GM23338 (cell line): ENCODE measurements around the gene ZDHHC17. TPM values are rescaled to one million over a fixed set of nuclear protein-coding genes. Genes with fewer than 3 reads are reported as not detected.
A peak's percentile ranks its signal among the peaks of the same experiment; 100 is the strongest.

ENCODE experiments used
- ATAC-seq: fragments of 200-7000 bp; cut with Tn5 transposase; 3 replicates; pipeline ENCODE4 v1.9.1; 2020
- DNase-seq: peaks from one replicate; pipeline ENCODE4 v3.0.0-alpha.2; 2015; ENCODE audit warnings: low spot score
- H2AFZ ChIP-seq: fragments of 200-600 bp; sonication (generic); 2 replicates; pipeline ENCODE4 v1.8.0; 2016; ENCODE audit warnings: antibody characterized with exemption, mild to moderate bottlenecking, moderate library complexity
- H3F3A ChIP-seq: fragments of 200-600 bp; sonication (generic); replicated peaks from 2 replicates; pipeline ENCODE4 v1.8.0; 2017; ENCODE audit warnings: antibody characterized with exemption, mixed run types, low read depth
- H3K27ac ChIP-seq: fragments of 200-600 bp; sonication (generic); 2 replicates; pipeline ENCODE4 v1.6.1; 2016; ENCODE audit warnings: low read depth
- H3K27me3 ChIP-seq: fragments of 200-600 bp; sonication (generic); 2 replicates; pipeline ENCODE4 v1.8.0; 2016; ENCODE audit warnings: mild to moderate bottlenecking, mixed run types, moderate library complexity; ENCODE audit not compliant: insufficient read depth
- H3K36me3 ChIP-seq: fragments of 200-600 bp; sonication (generic); 2 replicates; pipeline ENCODE4 v1.8.0; 2016; ENCODE audit warnings: mild to moderate bottlenecking; ENCODE audit not compliant: insufficient read depth
- H3K4me1 ChIP-seq: fragments of 200-600 bp; sonication (generic); 2 replicates; pipeline ENCODE4 v1.8.0; 2016; ENCODE audit warnings: mild to moderate bottlenecking, moderate library complexity; ENCODE audit not compliant: insufficient read depth
- H3K4me2 ChIP-seq: fragments of 200-600 bp; sonication (generic); 2 replicates; pipeline ENCODE4 v1.7.1; 2017; ENCODE audit warnings: mixed run types
- H3K4me3 ChIP-seq: fragments of 200-600 bp; sonication (generic); 2 replicates; pipeline ENCODE4 v1.6.1; 2016; ENCODE audit warnings: mixed run types
- H3K79me2 ChIP-seq: fragments of 200-600 bp; sonication (generic); replicated peaks from 2 replicates; pipeline ENCODE4 v1.8.0; 2017; ENCODE audit warnings: mild to moderate bottlenecking; ENCODE audit not compliant: insufficient read depth
- H3K9me2 ChIP-seq: fragments of 200-600 bp; sonication (generic); 2 replicates; pipeline ENCODE4 v1.8.0; 2017; ENCODE audit not compliant: insufficient read depth
- H4K20me1 ChIP-seq: fragments of 200-600 bp; sonication (generic); replicated peaks from 2 replicates; pipeline ENCODE4 v1.8.0; 2017; ENCODE audit warnings: mild to moderate bottlenecking; ENCODE audit not compliant: insufficient read depth
- H3K27ac Mint-ChIP-seq: 2 replicates; pipeline ENCODE4 v1.8.0; 2020; ENCODE audit warnings: inconsistent platforms, mild to moderate bottlenecking, moderate library complexity, mixed read lengths
- H3K27me3 Mint-ChIP-seq: 3 replicates; pipeline ENCODE4 v1.8.0; 2022; ENCODE audit warnings: low read depth, mild to moderate bottlenecking, moderate library complexity, mixed read lengths, inconsistent platforms; ENCODE audit not compliant: insufficient read depth, poor library complexity
- H3K36me3 Mint-ChIP-seq: 3 replicates; pipeline ENCODE4 v1.8.0; 2021; ENCODE audit warnings: low read depth, mild to moderate bottlenecking, inconsistent platforms, moderate library complexity, mixed read lengths
- H3K4me1 Mint-ChIP-seq: 3 replicates; pipeline ENCODE4 v1.8.0; 2020; ENCODE audit warnings: mild to moderate bottlenecking, inconsistent platforms, mixed read lengths
- H3K4me3 Mint-ChIP-seq: 3 replicates; pipeline ENCODE4 v1.8.0; 2021; ENCODE audit warnings: moderate library complexity, mild to moderate bottlenecking, inconsistent platforms, mixed read lengths
- H3K9me3 Mint-ChIP-seq: 3 replicates; pipeline ENCODE4 v1.8.0; 2020; ENCODE audit warnings: moderate library complexity, mild to moderate bottlenecking, inconsistent platforms, mixed read lengths
- CREB1 ChIP-seq: fragments of 250-450 bp; sonication (Bioruptor Pico); IDR thresholded peaks from 2 replicates; pipeline ENCODE4 v1.5.0; 2020; ENCODE audit warnings: low read depth, mild to moderate bottlenecking, moderate library complexity
- EZH2 ChIP-seq: fragments of 200-600 bp; sonication (generic); IDR thresholded peaks from one replicate; pipeline ENCODE4 v1.8.0; 2017; ENCODE audit warnings: antibody characterized with exemption, mild to moderate bottlenecking, low read depth; ENCODE audit not compliant: unreplicated experiment
- JUNB ChIP-seq: IDR thresholded peaks from one replicate; pipeline ENCODE4 v1.6.1; 2016; ENCODE audit warnings: antibody characterized with exemption; ENCODE audit not compliant: unreplicated experiment
- NANOG ChIP-seq: IDR thresholded peaks from 2 replicates; pipeline ENCODE4 v1.6.1; 2016; ENCODE audit warnings: antibody characterized with exemption, borderline replicate concordance
- POLR2AphosphoS5 ChIP-seq: IDR thresholded peaks from 2 replicates; pipeline ENCODE4 v1.6.1; 2016; ENCODE audit warnings: antibody characterized with exemption, low read depth
- ZNF331 ChIP-seq: fragments of 250-450 bp; sonication (Bioruptor Pico); IDR thresholded peaks from 2 replicates; pipeline ENCODE4 v1.5.0; 2020; ENCODE audit warnings: low read depth, mild to moderate bottlenecking, moderate library complexity
- polyA plus RNA-seq: library from polyadenylated mRNA; unstranded; fragments of >200 nt; fragmentation: Nextera tagmentation; extraction: Ambion mirVana; gene quantifications from 2 replicates; pipeline ENCODE4 v1.2.1, GENCODE V29; 2016
- total RNA-seq: library from RNA; depleted of rRNA; stranded (reverse); fragments of >200 nt; shearing (Covaris generic); gene quantifications from 2 replicates; pipeline ENCODE4 v1.2.3, GENCODE V29; 2014
- TF ChIP-seq, protein P1 (sequence below): IDR thresholded peaks from one replicate; pipeline ENCODE4 v1.6.1; 2018; ENCODE audit warnings: antibody characterized with exemption; ENCODE audit not compliant: unreplicated experiment

The ZDHHC17 gene
- total and polyA plus RNA-seq, 2 experiments from 2014 or later = 15.7 to 43.5 TPM

GRCh38 chr12:76860256-76860655, 96.3 kb downstream of the ZDHHC17 start:
- Histone ChIP-seq H3K79me2 (no peaks in the 10 kb centered on the region; the same call in 1 of the 2 replicates), H3K27ac (no peak overlapping the region), H3K36me3 (peaks cover 17% of the 10 kb centered on the region; the same call in 1 of the 2 replicates), H3K4me1 (peaks cover 16% of the 10 kb centered on the region), H3K9me2 (no peaks in the 10 kb centered on the region), H3K4me3 (no peak overlapping the region), H4K20me1 (no peaks in the 10 kb centered on the region), H3K27me3 (no peaks in the 10 kb centered on the region), H2AFZ (no peak overlapping the region), H3K4me2 (no peak overlapping the region), H3F3A (no peaks in the 10 kb centered on the region; the same call in 1 of the 2 replicates)
- Mint-ChIP-seq H3K4me1 (peaks cover 17% of the 10 kb centered on the region), H3K36me3 (peaks cover 54% of the 10 kb centered on the region), H3K9me3 (no peaks in the 10 kb centered on the region), H3K27ac (peak overlapping the region; percentile 64; the same call in 1 of the 2 replicates), H3K4me3 (no peak overlapping the region), H3K27me3 (no peaks in the 10 kb centered on the region)
- ATAC-seq = no peak
- TF ChIP-seq CREB1 (CRISPR knock-in tag) = no peak
- TF ChIP-seq JUNB = no peak
- TF ChIP-seq NANOG = no peak
- DNase-seq = no peak

DNA sequence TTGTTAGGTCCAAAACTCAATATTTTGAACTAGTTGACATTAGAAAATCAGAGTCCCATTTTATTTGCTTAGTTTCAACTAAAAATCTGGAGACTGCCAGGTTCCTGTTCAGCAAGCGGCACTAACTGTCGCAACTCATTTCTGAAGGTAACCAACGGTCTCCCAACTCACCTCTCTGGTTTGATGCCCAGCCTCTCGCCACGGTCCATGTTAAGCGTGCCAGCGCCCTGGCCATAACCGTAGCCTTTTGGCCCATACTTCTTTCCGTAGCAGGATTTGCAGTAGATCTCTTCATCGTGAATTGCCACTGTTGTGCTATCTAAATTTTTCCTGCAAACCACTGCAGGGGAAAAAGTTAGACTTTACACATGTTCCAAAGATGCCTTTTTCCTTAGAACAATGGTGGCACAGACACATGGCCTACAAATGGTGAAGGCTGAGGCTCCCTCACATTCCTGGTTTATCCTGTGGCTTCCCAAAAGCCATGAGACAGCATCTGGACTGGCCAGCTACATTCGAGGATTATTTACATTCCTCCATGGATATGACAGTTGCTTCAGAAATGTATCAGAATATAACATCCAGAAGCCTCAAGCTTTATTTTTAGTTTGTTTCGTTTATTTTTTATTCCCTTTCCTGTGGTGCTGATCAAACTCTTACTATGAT, 99.2 kb downstream of the ZDHHC17 start:
- Histone ChIP-seq H3K79me2 (peaks cover 16% of the 10 kb centered on the region), H3F3A (no peaks in the 10 kb centered on the region; the same call in 1 of the 2 replicates), H4K20me1 (0 out of 2 replicates have a peak, but pooled peaks cover 5% of the 10 kb centered on the region), H2AFZ (no peak overlapping the region), H3K36me3 (peaks cover 11% of the 10 kb centered on the region; the same call in 1 of the 2 replicates), H3K27me3 (no peaks in the 10 kb centered on the region), H3K27ac (peak overlapping the region; percentile 30; the same call in 1 of the 2 replicates), H3K4me2 (peak overlapping the region; percentile 45; the same call in 1 of the 2 replicates), H3K4me3 (no peak overlapping the region), H3K4me1 (peaks cover 28% of the 10 kb centered on the region), H3K9me2 (no peaks in the 10 kb centered on the region)
- peaks cover 40% of the 10 kb centered on the region for H3K36me3 Mint-ChIP-seq
- DNase-seq (no peak), ATAC-seq (no peak)
- H3K4me3 Mint-ChIP-seq = no peak overlapping the region
- no peaks in the 10 kb centered on the region for H3K9me3 Mint-ChIP-seq
- H3K27ac Mint-ChIP-seq = 0 out of 2 replicates have a peak overlapping the region, but pooled peaks have one; percentile 60
- H3K4me1 Mint-ChIP-seq = peaks cover 34% of the 10 kb centered on the region
- no peak for TF ChIP-seq CREB1 (CRISPR knock-in tag)
- TF ChIP-seq, protein P1, sequence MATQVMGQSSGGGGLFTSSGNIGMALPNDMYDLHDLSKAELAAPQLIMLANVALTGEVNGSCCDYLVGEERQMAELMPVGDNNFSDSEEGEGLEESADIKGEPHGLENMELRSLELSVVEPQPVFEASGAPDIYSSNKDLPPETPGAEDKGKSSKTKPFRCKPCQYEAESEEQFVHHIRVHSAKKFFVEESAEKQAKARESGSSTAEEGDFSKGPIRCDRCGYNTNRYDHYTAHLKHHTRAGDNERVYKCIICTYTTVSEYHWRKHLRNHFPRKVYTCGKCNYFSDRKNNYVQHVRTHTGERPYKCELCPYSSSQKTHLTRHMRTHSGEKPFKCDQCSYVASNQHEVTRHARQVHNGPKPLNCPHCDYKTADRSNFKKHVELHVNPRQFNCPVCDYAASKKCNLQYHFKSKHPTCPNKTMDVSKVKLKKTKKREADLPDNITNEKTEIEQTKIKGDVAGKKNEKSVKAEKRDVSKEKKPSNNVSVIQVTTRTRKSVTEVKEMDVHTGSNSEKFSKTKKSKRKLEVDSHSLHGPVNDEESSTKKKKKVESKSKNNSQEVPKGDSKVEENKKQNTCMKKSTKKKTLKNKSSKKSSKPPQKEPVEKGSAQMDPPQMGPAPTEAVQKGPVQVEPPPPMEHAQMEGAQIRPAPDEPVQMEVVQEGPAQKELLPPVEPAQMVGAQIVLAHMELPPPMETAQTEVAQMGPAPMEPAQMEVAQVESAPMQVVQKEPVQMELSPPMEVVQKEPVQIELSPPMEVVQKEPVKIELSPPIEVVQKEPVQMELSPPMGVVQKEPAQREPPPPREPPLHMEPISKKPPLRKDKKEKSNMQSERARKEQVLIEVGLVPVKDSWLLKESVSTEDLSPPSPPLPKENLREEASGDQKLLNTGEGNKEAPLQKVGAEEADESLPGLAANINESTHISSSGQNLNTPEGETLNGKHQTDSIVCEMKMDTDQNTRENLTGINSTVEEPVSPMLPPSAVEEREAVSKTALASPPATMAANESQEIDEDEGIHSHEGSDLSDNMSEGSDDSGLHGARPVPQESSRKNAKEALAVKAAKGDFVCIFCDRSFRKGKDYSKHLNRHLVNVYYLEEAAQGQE = no peak
- no peak for TF ChIP-seq EZH2
- TF ChIP-seq JUNB = no peak
- TF ChIP-seq ZNF331 (CRISPR knock-in tag) = no peak
- TF ChIP-seq POLR2AphosphoS5 = no peak
- H3K27me3 Mint-ChIP-seq = peaks cover 4% of the 10 kb centered on the region
